NCI-H2227 (cell line): ENCODE results near the gene LENG1.
A peak's percentile ranks its signal among the peaks of the same experiment; 100 is the strongest.

ENCODE experiments used
- DNase-seq: peaks from one replicate; lab custom pipeline; 2025; ENCODE audit not compliant: unreplicated experiment; lab: John Stamatoyannopoulos, UW

The LENG1 gene

GRCh38 chr19:54165222-54165621, 5.7 kb upstream of the LENG1 start:
- no peak for DNase-seq

- no peak for DNase-seq
These were observed 5.0 kb upstream of the LENG1 start for GRCh38 chr19:54164369-54165068.

GRCh38 chr19:54162884-54163283, 3.4 kb upstream of the LENG1 start:
- no peak for DNase-seq

GRCh38 chr19:54162241-54162805, 2.8 kb upstream of the LENG1 start:
- peak; percentile 79 for DNase-seq

GRCh38 chr19:54160854-54161253, 1.3 kb upstream of the LENG1 start:
- DNase-seq = peak; percentile 70

- peak; percentile 83 for DNase-seq
These were observed 776 bp upstream of the LENG1 start for GRCh38 chr19:54160182-54160811.

- no peak for DNase-seq
These were observed 639 bp downstream of the LENG1 start for GRCh38 chr19:54158812-54159351.

GRCh38 chr19:54156953-54157352, 2.6 kb downstream of the LENG1 start:
- DNase-seq = no peak

GRCh38 chr19:54156490-54156889, 3.0 kb downstream of the LENG1 start:
- DNase-seq = no peak

GRCh38 chr19:54155694-54156093, 3.8 kb downstream of the LENG1 start:
- no peak for DNase-seq

GRCh38 chr19:54154603-54155345, 4.7 kb downstream of the LENG1 start:
- no peak for DNase-seq

GRCh38 chr19:54153731-54154326, 5.7 kb downstream of the LENG1 start:
- DNase-seq = no peak

GRCh38 chr19:54152878-54153524, 6.5 kb downstream of the LENG1 start:
- no peak for DNase-seq

GRCh38 chr19:54152267-54152666, 7.3 kb downstream of the LENG1 start:
- no peak for DNase-seq

GRCh38 chr19:54151362-54152035, 8.0 kb downstream of the LENG1 start:
- no peak for DNase-seq

- no peak for DNase-seq
These were observed 10.3 kb downstream of the LENG1 start for GRCh38 chr19:54149021-54149812.

GRCh38 chr19:54148158-54148557, 11.4 kb downstream of the LENG1 start:
- DNase-seq = peak; percentile 71

GRCh38 chr19:54147676-54148075, 11.8 kb downstream of the LENG1 start:
- DNase-seq = peak; percentile 87

GRCh38 chr19:54145541-54146158, 13.9 kb downstream of the LENG1 start:
- DNase-seq = no peak
